ENCODE results near the gene SUGT1. TPM values are rescaled to one million over a fixed set of nuclear protein-coding genes. Genes with fewer than 3 reads are reported as not detected.
A peak's percentile ranks its signal among the peaks of the same experiment; 100 is the strongest.
"Not testable (repeated sequence)": the region's sequence is repeated elsewhere in the genome, so short reads cannot be mapped to it uniquely, and the experiment has no call there.

Gene SUGT1
- total RNA-seq, 2 experiments from 2014 or later: 63.1 to 64.0 TPM

DNA sequence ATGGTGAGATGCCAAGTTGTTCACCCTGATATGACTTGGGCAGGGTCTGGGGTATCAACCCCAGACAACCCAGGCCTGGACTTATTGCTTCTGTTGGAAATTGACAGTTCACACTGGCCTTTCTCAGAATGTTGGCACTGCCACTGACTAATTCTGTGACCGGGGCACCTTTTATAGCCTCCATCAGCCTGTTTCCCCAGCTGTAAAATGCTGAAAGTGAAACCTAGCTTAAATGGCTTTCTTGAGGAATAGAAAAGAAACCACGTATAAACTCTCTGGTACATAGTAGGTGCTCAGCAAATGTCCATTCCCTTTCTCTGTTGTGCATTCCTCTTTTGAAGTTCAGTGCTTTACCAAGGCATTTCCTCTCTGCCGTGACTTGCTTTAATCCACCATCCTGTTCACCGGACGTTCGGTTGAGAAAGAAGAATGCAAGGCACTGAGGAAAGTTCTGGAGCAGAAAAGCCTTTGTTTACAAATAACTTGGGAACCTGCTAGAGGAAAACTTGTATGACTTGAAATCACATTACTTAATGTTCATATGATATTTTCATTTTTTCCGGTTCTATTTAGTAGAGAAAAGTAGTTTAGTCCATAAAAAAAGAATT is 21.4 kb upstream of the SUGT1 start:
- H3K36me3 Mint-ChIP-seq: peaks cover 23% of the 10 kb centered on the region
- POLR2A ChIA-PET: interaction anchor here (1.6 kb wide), 1 partner anchor 21 kb away, joined by 3 read pairs; the partner anchor contains the start of gene SUGT1
- H3K4me1 Mint-ChIP-seq (ENCODE audit: low read depth); CTCF ChIA-PET; intact Hi-C loops (cut with micrococcal nuclease); H3K4me3 Mint-ChIP-seq; H3K9me3 Mint-ChIP-seq; H3K27me3 Mint-ChIP-seq; H3K27ac Mint-ChIP-seq; DNase-seq: not testable (repeated sequence)

- ChIA-PET CTCF (interaction anchor here (3.1 kb wide), 1 partner anchor 14 kb away, joined by 10 read pairs; the partner anchor contains the start of gene SUGT1), POLR2A (interaction anchor here (0.6 kb wide), 1 partner anchor 14 kb away, joined by 3 read pairs; the partner anchor contains the start of gene SUGT1)
- no peaks in the 10 kb centered on the region for H3K4me1 Mint-ChIP-seq (ENCODE audit: low read depth)
- DNase-seq: no peak
- intact Hi-C loops (cut with micrococcal nuclease): no loop called here
- H3K27ac Mint-ChIP-seq: no peak overlapping the region
- no peaks in the 10 kb centered on the region for H3K27me3 Mint-ChIP-seq
- peaks cover 41% of the 10 kb centered on the region for H3K36me3 Mint-ChIP-seq
- H3K9me3 Mint-ChIP-seq: no peaks in the 10 kb centered on the region
- no peak overlapping the region for H3K4me3 Mint-ChIP-seq
These were observed 13.8 kb upstream of the SUGT1 start for GRCh38 chr13:52638666-52639328.

DNA sequence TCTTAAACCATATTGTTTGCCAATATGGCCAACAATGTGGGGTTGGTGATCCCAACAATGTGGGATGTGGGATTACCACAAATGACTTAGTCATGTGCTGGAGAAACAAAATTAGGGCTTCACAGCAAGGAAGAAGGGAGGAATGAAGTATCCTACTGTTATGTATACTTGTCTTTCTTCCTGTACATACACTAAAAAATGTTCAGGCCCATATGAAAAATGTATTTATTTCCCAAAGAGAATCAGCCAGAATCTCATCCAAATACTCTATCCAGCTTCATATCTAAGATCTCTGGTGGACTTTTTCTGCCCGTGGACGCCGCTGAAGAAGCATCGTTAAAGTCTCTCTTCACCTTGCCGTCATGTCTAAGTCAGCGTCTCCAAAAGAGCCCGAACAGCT is 10.5 kb upstream of the SUGT1 start, which contains the start of gene HNRNPA1L2:
HNRNPA1L2 (plus strand) TSS at position 301 of the 400 bp plus-strand sequence; CDS start at position 363, 62 bp downstream.
- no peaks in the 10 kb centered on the region for H3K27me3 Mint-ChIP-seq
- H3K36me3 Mint-ChIP-seq: peaks cover 38% of the 10 kb centered on the region
- no peaks in the 10 kb centered on the region for H3K4me1 Mint-ChIP-seq (ENCODE audit: low read depth)
- H3K9me3 Mint-ChIP-seq: no peaks in the 10 kb centered on the region
- DNase-seq: no peak
- POLR2A ChIA-PET: no interaction called here
- no peak within 1 kb of the TSS for H3K27ac Mint-ChIP-seq
- CTCF ChIA-PET: no interaction called here
- H3K4me3 Mint-ChIP-seq: no peak within 1 kb of the TSS
- intact Hi-C loops (cut with micrococcal nuclease): no loop called here

DNA sequence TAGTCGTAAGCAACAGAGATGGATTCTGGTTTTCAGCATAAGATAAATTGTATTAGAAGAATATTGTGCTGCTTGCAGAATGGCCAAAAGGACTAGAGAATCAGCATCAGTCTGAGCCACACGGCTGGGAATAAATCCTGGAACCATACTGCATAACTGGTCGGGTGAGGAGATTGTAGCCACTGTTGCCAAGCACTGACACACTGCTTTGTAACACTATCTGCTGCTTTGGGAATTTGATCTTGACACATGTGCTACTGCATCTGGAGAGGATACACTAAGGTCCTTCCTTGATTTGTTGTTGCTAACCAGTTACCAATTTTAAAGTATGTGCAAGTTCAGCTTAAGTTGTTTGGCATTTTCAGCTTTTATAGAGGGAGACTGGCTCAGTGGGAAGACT is 8.5 kb upstream of the SUGT1 start:
- CTCF ChIA-PET: no interaction called here
- intact Hi-C loops (cut with micrococcal nuclease): no loop called here
- H3K27ac Mint-ChIP-seq: no peak overlapping the region
- POLR2A ChIA-PET: no interaction called here
- no peak for DNase-seq
- H3K9me3 Mint-ChIP-seq: no peaks in the 10 kb centered on the region
- peaks cover 35% of the 10 kb centered on the region for H3K36me3 Mint-ChIP-seq
- H3K4me1 Mint-ChIP-seq (ENCODE audit: low read depth): no peaks in the 10 kb centered on the region
- H3K4me3 Mint-ChIP-seq: no peak overlapping the region
- H3K27me3 Mint-ChIP-seq: no peaks in the 10 kb centered on the region

DNA sequence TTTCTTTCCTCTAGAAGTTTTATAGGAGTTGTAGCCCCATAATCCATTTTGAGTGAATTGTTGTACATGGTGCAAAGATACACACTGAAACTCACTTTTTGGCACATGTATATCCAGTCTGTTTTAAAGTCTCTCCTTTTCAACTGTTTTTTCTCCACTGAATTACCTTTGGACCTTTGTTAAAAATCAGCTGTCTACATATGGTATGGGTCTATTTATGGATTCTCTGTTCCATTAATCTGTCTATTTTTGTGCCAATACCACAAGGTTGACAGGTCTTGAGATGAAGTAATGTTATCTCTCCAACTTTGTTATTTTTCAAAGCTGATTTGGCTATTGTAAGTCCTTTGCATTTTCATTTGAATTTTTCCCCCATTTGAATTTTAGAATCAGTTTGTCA is 5.7 kb upstream of the SUGT1 start:
- ChIA-PET CTCF (no interaction called here), POLR2A (no interaction called here)
- intact Hi-C loops (cut with micrococcal nuclease): no loop called here
- Mint-ChIP-seq H3K9me3 (no peaks in the 10 kb centered on the region), H3K36me3 (peaks cover 25% of the 10 kb centered on the region), H3K27me3 (no peaks in the 10 kb centered on the region), H3K4me1 (ENCODE audit: low read depth) (peaks cover 9% of the 10 kb centered on the region), H3K4me3 (no peak overlapping the region), H3K27ac (no peak overlapping the region)
- DNase-seq: no peak

DNA sequence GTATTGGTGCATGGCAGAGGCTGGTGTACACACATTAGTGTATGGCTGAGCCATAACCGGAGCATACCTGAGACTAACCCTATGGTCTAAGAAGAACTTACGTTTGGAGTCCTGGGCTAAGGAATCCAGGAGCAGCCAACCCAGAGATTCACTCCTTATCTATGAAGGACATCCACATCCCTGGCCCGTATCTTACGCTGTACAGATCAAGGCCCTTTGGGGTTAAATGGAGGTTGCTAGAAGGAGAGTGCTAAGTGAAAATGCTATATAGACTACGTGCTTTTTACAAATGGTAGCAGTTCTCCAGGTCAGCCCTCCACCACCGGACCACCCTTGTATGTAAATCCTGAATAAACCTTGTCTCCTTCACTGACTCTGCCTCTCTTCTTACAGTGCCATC is 1.9 kb upstream of the SUGT1 start:
- intact Hi-C loops (cut with micrococcal nuclease): loop anchor here (5.0 kb wide), 1 partner anchor 638 kb away; the partner anchor contains the start of genes ALG11 and ATP7B
- H3K27me3 Mint-ChIP-seq: no peaks in the 10 kb centered on the region

DNA sequence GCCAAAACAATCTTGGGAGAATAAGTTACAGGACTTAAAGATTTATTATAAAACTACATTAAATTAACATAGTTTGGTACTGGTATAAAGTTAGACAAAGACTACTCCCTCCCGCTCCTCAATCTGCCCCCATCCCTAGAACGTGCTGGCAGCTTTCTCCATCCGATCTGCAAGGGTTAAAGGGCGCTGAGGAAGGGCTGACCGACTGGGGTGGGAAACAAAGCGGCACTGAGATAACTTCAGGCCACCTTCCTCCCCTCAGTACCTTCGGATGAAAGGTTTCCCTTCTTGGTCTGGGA is 790 bp upstream of the SUGT1 start:
- H3K9me3 Mint-ChIP-seq: no peaks in the 10 kb centered on the region
- H3K27ac Mint-ChIP-seq: no peak overlapping the region
- POLR2A ChIA-PET: interaction anchor here (0.6 to 2.3 kb wide), 5 partner anchors 20 to 201 kb away, joined by 3 to 25 read pairs (median 3); partner anchors contain the start of gene VPS36
- no peak for DNase-seq
- no peaks in the 10 kb centered on the region for H3K27me3 Mint-ChIP-seq
- peaks cover 10% of the 10 kb centered on the region for H3K36me3 Mint-ChIP-seq
- H3K4me1 Mint-ChIP-seq (ENCODE audit: low read depth): peaks cover 16% of the 10 kb centered on the region
- CTCF ChIA-PET: interaction anchor here (1.1 to 3.3 kb wide), 5 partner anchors 13 to 201 kb away, joined by 3 to 31 read pairs (median 17); partner anchors contain the start of gene VPS36
- no peak overlapping the region for H3K4me3 Mint-ChIP-seq
- intact Hi-C loops (cut with micrococcal nuclease): loop anchor here (1.0 to 5.0 kb wide), 7 partner anchors 35 to 1199 kb away; partner anchors contain the start of genes ALG11, ATP7B, CKAP2 and INTS6

More for the DNA sequence above, 1.9 kb upstream of the SUGT1 start:
- no peaks in the 10 kb centered on the region for H3K9me3 Mint-ChIP-seq
- peaks cover 10% of the 10 kb centered on the region for H3K36me3 Mint-ChIP-seq
- ChIA-PET POLR2A (no interaction called here), CTCF (no interaction called here)
- H3K4me3 Mint-ChIP-seq: no peak overlapping the region
- H3K4me1 Mint-ChIP-seq (ENCODE audit: low read depth): peaks cover 16% of the 10 kb centered on the region
- peak overlapping the region; percentile 60 for H3K27ac Mint-ChIP-seq
- no peak for DNase-seq

DNA sequence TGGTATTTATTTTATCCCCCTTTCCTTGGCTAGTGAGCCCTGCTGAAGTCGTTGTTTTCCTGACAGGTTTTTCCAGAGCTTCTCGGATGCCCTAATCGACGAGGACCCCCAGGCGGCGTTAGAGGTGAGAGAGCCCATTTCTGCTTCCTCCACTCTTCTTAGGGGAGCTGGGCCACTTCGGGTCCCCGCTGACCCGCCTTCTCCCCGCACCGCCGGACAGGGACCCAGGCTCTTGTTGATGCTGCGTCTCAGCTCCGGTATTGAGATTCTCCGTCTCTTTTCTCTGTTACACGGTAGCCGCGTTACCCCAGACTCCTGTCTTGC is 306 bp downstream of the SUGT1 start:
- intact Hi-C loops (cut with micrococcal nuclease): loop anchor here (1.0 to 5.0 kb wide), 7 partner anchors 36 to 1200 kb away; partner anchors contain the start of genes ALG11, ATP7B, CKAP2 and INTS6
- H3K4me1 Mint-ChIP-seq (ENCODE audit: low read depth): peaks cover 16% of the 10 kb centered on the region
- DNase-seq: no peak
- peaks cover 10% of the 10 kb centered on the region for H3K36me3 Mint-ChIP-seq
- POLR2A ChIA-PET: interaction anchor here (0.6 to 2.3 kb wide), 7 partner anchors 12 to 202 kb away, joined by 3 to 25 read pairs (median 3); partner anchors contain the start of gene VPS36
- H3K9me3 Mint-ChIP-seq: no peaks in the 10 kb centered on the region
- H3K4me3 Mint-ChIP-seq: no peak overlapping the region
- CTCF ChIA-PET: interaction anchor here (0.8 to 3.3 kb wide), 12 partner anchors 9 to 499 kb away, joined by 3 to 31 read pairs (median 5); partner anchors contain the start of gene VPS36
- no peaks in the 10 kb centered on the region for H3K27me3 Mint-ChIP-seq
- no peak overlapping the region for H3K27ac Mint-ChIP-seq

DNA sequence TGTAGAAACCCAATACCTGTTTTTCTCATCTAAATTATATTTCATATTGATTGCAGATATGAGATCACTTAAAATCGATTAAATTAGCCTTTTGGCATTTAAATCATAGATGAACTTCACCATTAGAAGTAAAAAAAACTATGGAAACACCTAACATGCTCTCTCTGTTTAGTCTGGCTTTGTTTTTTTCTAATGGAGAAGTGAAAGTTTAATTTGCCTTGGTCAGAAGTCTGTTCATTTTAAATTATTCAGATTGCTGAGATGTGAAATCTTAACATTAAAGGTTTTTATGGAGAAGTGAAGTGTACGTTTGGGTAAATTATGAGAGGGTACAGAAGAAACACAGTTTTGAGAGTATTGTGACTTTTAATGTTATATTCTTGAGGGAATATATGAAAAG is 6.7 kb downstream of the SUGT1 start:
- Mint-ChIP-seq H3K36me3 (peaks cover 20% of the 10 kb centered on the region), H3K4me1 (ENCODE audit: low read depth) (peaks cover 12% of the 10 kb centered on the region), H3K9me3 (no peaks in the 10 kb centered on the region), H3K4me3 (no peak overlapping the region), H3K27me3 (no peaks in the 10 kb centered on the region), H3K27ac (no peak overlapping the region)
- CTCF ChIA-PET: no interaction called here
- intact Hi-C loops (cut with micrococcal nuclease): no loop called here
- DNase-seq: no peak
- POLR2A ChIA-PET: no interaction called here

DNA sequence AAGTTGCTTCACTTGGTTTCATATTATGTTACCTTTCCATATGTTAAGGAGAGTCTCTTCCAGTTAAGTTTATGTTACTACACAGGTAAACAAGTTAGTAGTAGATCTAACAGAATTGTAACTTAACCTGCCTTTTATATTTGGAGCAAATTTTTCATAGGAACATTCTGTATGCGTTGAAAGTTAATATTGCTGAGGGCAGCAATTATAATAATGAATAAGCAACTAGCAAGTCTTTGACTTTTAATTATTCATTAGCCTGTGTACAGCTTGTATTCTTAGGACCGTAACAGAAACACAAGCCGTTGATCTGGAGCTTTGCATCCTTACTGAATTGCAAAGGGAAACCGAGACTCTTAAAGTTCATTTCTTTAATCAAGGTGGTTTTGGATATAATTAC is 11.6 kb downstream of the SUGT1 start:
- POLR2A ChIA-PET: no interaction called here
- Mint-ChIP-seq H3K27me3 (no peaks in the 10 kb centered on the region), H3K27ac (no peak overlapping the region), H3K36me3 (peaks cover 31% of the 10 kb centered on the region), H3K4me1 (ENCODE audit: low read depth) (peaks cover 7% of the 10 kb centered on the region), H3K4me3 (no peak overlapping the region), H3K9me3 (no peaks in the 10 kb centered on the region)
- CTCF ChIA-PET: interaction anchor here (1.4 to 2.0 kb wide), 6 partner anchors 12 to 304 kb away, joined by 4 to 27 read pairs (median 10); partner anchors contain the start of gene SUGT1
- intact Hi-C loops (cut with micrococcal nuclease): loop anchor here (2.0 to 10.0 kb wide), 2 partner anchors 145 to 301 kb away; no protein-coding TSS in a partner anchor
- DNase-seq: no peak

GRCh38 chr13:52665325-52665724 is 12.7 kb downstream of the SUGT1 start:
- ChIA-PET CTCF (interaction anchor here (0.6 to 2.0 kb wide), 15 partner anchors 8 to 1222 kb away, joined by 3 to 27 read pairs (median 4); partner anchors contain the start of genes PCDH8 and SUGT1), POLR2A (interaction anchor here (0.6 to 1.0 kb wide), 2 partner anchors 12 to 48 kb away, joined by 3 to 5 read pairs; partner anchors contain the start of gene SUGT1)
- H3K4me3 Mint-ChIP-seq: no peak overlapping the region
- intact Hi-C loops (cut with micrococcal nuclease): loop anchor here (2.0 to 10.0 kb wide), 3 partner anchors 143 to 487 kb away; no protein-coding TSS in a partner anchor
- peaks cover 2% of the 10 kb centered on the region for H3K4me1 Mint-ChIP-seq (ENCODE audit: low read depth)
- peaks cover 31% of the 10 kb centered on the region for H3K36me3 Mint-ChIP-seq
- H3K9me3 Mint-ChIP-seq: no peaks in the 10 kb centered on the region
- no peak overlapping the region for H3K27ac Mint-ChIP-seq
- no peaks in the 10 kb centered on the region for H3K27me3 Mint-ChIP-seq
- no peak for DNase-seq

DNA sequence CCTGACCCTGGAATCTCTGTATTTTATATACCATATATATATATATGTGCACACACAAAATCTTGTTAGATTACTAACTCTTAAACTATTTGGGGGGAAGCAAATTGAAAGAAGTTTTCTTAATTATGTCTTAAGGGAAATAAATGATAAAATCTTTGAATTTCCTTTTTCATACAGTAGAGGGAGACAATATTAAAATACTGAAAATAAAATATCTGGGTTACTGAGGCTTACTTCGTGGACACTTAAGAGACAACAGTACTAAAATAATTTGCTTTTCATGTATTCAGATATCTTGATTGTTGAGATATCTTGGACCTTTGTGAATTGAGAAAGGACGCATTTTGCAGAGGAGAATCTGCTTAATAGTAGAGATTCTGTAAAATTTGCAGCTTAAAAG is 17.0 kb downstream of the SUGT1 start:
- H3K9me3 Mint-ChIP-seq: no peaks in the 10 kb centered on the region
- CTCF ChIA-PET: interaction anchor here (0.9 kb wide), 1 partner anchor 11 kb away, joined by 3 read pairs; no protein-coding TSS in a partner anchor

More for the DNA sequence above, 17.0 kb downstream of the SUGT1 start:
- no peaks in the 10 kb centered on the region for H3K27me3 Mint-ChIP-seq
- H3K4me3 Mint-ChIP-seq: no peak overlapping the region
- H3K27ac Mint-ChIP-seq: no peak overlapping the region
- intact Hi-C loops (cut with micrococcal nuclease): loop anchor here (5.0 to 10.0 kb wide), 2 partner anchors 295 to 483 kb away; no protein-coding TSS in a partner anchor
- H3K4me1 Mint-ChIP-seq (ENCODE audit: low read depth): peaks cover 2% of the 10 kb centered on the region
- POLR2A ChIA-PET: no interaction called here
- DNase-seq: no peak
- peaks cover 23% of the 10 kb centered on the region for H3K36me3 Mint-ChIP-seq
